Measurements from ENCODE around the gene HMX1.

The HMX1 gene

DNA sequence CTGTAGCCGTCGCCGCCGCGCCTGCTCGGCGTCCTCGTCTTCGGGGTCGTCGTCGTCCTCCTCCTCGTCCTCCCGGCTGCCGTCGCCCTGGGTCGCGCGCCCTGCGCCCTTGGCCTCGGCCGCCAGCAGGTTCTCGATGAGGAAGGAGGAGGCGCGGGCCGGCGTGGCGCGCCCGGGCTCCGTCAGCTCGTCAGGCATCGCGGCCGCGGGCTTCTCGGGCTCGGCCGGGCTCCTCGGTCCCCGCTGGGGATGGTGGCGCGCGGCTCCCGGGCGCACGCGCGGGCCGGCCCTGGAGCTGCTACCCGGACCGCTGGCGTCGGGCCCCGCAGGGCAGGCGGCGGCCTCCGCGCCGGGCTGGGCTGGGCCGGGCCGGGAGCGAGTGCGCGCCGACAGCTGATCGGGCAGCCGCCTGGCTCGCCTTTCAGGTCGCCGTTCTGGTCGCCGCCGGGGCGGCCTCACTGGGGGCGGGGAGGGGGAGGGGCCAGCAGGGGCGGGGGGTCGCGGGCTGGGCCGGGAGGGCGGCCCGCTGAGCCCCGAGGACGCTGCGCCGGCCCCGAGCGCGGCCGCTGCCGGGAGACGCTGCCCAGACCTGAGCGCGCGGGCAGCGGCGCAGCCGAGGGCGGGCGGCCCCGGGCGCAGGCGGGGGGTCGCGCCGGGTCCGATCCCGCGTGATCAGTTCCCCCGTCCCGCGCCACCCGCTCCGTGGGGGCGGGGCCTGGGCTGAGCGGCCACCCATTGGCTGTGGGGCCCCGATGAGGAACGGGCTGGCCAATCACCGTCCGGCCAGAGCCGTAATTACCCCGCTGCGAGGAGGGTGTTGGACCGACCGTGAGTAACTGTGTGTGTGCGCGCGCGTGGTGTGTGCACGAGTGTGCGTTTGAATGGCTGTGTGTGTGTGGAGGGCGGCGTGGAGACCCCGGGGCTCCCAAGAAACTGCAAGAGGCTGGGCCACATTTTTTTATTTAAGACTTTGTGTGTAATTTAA lies at the start of gene HMX1:
Gene HMX1, minus strand, starts transcription at position 423 of the 985 bp plus-strand sequence. Its CDS starts 225 bp downstream, at position 198.
- DNase-seq = peak; percentile 62

GRCh38 chr4:8920969-8921368 lies 49.3 kb upstream of the HMX1 start:
- no peak for DNase-seq

DNA sequence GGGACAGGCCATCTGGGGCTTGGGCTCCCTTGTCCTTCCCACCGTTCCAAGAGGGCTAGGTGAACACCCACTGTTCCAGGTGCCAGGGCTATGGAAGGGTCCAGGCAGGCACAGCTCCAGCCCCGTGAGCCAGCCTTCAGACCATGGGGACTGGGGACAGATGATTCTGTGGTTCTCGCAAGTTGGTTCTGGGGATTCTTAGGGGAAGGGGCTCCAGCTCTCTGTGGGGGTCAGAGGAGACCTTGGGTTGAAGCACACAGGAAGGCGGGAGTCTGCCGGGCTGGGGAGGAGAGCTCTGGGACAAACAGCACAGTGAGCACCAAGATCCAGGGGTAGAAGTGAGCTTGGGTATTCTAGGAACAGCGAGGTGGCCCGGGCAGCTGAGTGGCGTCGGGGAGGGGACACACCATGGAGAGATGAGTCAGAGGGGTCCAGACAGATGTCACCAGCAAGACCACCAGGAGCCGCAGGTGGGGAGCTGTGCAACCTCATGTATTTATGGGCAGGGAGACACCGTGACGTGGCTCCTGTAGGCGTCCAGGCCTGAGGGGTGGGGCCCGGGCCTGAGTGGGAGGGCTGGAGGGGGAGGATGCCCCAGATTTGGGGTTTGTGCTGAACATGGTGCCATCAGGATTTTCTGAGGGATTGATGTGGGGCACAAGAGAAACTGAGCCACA lies 48.8 kb upstream of the HMX1 start:
- DNase-seq = no peak

GRCh38 chr4:8919651-8920288 lies 48.1 kb upstream of the HMX1 start:
- no peak for DNase-seq

- no peak for DNase-seq
Observed at GRCh38 chr4:8917868-8918783, 46.5 kb upstream of the HMX1 start.

DNA sequence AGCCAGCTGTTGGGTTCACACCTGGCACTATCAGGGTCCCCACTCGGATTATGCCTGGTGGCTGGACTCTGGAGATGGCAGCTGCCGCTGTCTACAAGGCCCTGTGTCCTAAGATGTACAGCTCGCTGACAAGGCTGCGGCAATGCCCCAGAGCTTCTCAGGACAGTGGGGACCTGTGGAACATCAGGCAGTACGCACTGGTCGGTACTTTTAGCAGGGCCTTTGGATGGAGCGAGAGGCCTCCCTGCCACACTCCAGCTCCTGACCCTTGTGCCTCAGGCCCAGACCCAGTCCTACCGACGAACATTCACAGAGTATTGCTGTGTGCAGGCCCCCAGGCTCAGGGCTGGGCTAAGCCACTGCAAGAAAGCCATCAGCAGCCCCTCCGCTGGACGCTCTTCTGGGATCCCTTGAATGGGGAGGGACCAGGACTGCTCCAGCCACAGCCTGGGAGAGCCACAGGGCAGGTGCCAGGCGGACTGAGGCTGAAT lies 45.7 kb upstream of the HMX1 start:
- no peak for DNase-seq

- DNase-seq = no peak
Observed at GRCh38 chr4:8916906-8917305, 45.3 kb upstream of the HMX1 start.

DNA sequence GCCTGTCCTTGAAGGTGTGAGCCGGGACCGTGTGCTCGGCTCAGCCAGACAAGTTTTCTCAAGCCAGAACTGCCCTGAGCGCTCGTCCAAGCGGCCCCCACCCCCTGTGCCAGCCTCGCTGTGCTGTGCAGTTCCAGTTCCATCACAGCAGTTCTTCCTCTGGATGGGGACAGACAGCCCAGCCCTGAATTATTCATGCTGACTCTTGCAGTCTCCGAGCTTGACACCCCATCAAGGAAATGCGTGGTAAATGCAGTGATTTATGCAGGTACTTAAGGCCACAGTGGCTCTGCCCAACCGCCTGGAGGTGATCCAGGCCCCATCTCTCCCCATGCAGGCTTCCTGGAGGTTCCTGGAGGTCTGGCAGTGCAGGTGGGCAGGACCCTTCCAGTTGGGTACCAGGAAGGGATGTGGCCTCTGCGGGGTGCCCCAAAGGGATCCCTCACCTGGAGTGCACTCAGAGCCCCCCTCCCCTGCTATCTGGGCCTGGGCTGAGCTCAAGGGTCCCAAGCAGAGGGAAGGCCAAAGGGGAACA lies 44.8 kb upstream of the HMX1 start:
- no peak for DNase-seq

- no peak for DNase-seq
Observed at GRCh38 chr4:8915201-8916200, 43.9 kb upstream of the HMX1 start.

- no peak for DNase-seq
Observed at GRCh38 chr4:8914461-8915171, 43.0 kb upstream of the HMX1 start.

- DNase-seq = no peak
Observed at GRCh38 chr4:8913858-8914460, 42.3 kb upstream of the HMX1 start.

GRCh38 chr4:8913121-8913857 lies 41.6 kb upstream of the HMX1 start:
- DNase-seq = no peak

DNA sequence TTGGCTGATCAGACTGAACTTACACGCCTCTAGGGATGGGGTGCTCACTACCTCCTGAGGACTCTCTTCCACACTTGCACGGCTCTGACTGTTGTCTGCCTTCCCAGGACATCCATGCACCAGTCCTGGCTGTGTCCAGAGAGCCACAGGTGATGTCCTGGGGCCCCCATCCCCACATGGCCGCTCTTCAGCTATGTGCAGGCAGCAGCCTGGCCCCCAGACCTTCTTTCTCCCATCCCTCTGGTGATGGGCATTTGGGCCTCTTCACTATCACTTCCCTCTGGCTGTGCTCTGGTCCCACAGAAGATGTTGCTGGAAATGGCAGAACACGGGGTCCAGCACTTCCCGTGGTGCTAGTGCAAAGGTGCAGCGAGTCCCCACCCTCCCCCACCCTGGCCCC lies 40.9 kb upstream of the HMX1 start:
- no peak for DNase-seq

DNA sequence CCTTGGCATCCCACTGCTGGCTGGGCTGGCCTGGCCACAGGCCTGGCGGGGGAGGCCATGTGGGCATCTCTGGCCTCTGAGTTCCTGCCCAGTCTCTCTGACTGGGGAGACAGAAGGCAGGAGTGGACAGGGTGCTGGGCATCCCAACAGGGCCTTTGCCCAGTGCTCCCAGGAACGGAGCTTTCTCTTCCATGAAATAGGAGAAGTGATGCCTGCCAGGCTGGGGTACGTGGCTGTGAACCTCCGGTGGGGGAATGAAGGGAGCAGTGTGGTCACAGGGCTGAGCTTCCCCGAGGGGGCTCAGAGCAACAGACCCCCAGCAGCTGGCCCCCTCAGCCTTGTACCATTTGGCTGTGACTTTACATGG lies 40.4 kb upstream of the HMX1 start:
- DNase-seq = no peak

GRCh38 chr4:8911316-8912088 lies 39.9 kb upstream of the HMX1 start:
- DNase-seq = no peak

DNA sequence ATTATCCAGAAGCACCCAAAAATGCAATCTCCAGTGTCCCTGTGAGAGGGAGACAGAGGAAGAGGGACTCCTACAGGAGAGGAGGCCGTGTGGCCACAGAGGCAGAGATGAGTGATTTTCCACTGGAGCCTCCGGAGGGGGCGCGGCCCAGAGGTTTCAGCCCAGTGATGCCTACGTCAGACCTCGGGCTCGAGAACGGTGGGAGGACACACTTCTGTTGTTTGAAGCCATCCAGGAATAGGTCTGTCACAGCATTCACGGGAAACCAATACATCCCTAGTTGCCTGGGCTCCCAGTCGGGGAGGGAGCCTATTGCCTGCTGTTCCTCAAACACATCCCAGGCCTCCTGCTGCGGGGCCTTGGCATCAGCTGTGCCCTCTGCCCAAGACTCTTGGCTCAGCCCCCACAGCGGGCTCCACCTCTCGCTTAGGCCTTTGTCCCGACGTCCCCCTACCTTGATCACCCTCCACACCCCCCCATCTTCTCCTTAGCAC lies 39.2 kb upstream of the HMX1 start:
- no peak for DNase-seq

GRCh38 chr4:8910100-8910821 lies 38.6 kb upstream of the HMX1 start:
- DNase-seq = no peak
